ENCODE data around the gene INTS11.

The INTS11 gene

DNA sequence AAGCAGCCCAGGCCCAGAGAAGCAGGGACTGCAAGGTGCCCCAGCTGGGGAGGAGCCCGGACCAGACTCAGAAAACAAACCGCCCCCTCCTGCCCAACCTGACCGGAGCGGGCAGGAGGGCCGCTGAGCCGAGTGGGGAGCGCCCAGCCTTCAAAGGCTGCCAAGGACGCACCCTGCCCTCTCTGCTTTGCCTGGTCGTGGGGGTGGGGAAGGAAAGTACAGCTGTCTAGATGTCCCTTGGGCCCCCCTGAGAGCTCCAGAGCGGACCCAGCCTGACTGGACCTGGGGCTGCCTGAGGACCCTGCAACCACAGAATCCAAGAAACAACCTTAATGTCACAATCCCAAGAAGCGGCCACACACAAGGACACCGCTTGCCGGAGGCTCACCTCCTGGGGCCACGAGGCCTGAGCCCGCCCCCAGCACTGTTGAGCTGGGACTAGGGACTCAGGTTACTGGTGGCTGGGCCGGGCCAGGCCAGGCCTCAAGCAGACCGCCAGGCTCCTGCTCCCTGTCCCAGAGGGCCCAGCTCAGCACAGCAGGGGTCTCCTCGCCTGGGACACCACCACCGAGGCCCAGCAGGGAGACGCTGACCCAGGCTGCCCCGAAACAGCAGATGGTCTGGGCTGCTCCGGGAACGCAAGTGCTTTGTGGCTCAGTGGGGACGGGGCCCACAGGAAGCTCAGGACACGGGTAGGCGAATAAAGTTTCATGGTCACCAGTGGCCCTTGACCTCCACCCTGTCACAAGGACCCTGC, 23.4 kb upstream of the INTS11 start (continued):
- TF ChIP-seq, protein P1, sequence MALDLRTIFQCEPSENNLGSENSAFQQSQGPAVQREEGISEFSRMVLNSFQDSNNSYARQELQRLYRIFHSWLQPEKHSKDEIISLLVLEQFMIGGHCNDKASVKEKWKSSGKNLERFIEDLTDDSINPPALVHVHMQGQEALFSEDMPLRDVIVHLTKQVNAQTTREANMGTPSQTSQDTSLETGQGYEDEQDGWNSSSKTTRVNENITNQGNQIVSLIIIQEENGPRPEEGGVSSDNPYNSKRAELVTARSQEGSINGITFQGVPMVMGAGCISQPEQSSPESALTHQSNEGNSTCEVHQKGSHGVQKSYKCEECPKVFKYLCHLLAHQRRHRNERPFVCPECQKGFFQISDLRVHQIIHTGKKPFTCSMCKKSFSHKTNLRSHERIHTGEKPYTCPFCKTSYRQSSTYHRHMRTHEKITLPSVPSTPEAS (tag by site-specific recombination; IDR thresholded peaks at IDR 0.05): no peak
- TF ChIP-seq SCRT2 (tag by site-specific recombination; IDR thresholded peaks at IDR 0.05) (peak; percentile 64), ZNF529 (tag by site-specific recombination; IDR thresholded peaks at IDR 0.05; ENCODE audit: insufficient replicate concordance) (no peak), ZBTB8A (tag by site-specific recombination; IDR thresholded peaks at IDR 0.05) (peak; percentile 58), YY2 (tag by site-specific recombination; IDR thresholded peaks at IDR 0.05) (no peak), TRIM28 (IDR thresholded peaks at IDR 0.05; ENCODE audit: borderline replicate concordance, low read length) (peak; percentile 37; the same call in 1 of the 2 replicates), SALL2 (tag by site-specific recombination; IDR thresholded peaks at IDR 0.05; ENCODE audit: borderline replicate concordance) (no peak), ZNF473 (tag by site-specific recombination; IDR thresholded peaks at IDR 0.05) (no peak), ZNF76 (tag by site-specific recombination; IDR thresholded peaks at IDR 0.05; ENCODE audit: borderline replicate concordance, low read depth) (peak; percentile 80; the same call in 1 of the 2 replicates), ZNF658 (tag by site-specific recombination; IDR thresholded peaks at IDR 0.05) (no peak), ZNF48 (tag by site-specific recombination; IDR thresholded peaks at IDR 0.05) (no peak), ZNF426 (tag by site-specific recombination; IDR thresholded peaks at IDR 0.05) (no peak), ZNF335 (tag by site-specific recombination; conservative IDR thresholded peaks at IDR 0.05) (no peak; the same call in 1 of the 2 replicates), SP2 (tag by site-specific recombination; IDR thresholded peaks at IDR 0.05) (peak; percentile 43; the same call in 1 of the 2 replicates), SETDB1 (IDR thresholded peaks at IDR 0.05; ENCODE audit: insufficient read length, low read length) (no peak), GLI4 (tag by site-specific recombination; IDR thresholded peaks at IDR 0.05) (no peak), ZNF521 (tag by site-specific recombination; IDR thresholded peaks at IDR 0.05) (no peak), KLF10 (tag by site-specific recombination; IDR thresholded peaks at IDR 0.05) (no peak), ZEB2 (tag by site-specific recombination; IDR thresholded peaks at IDR 0.05) (0 out of 2 replicates have a peak, but pooled peaks have one; percentile 51), ZNF623 (tag by site-specific recombination; IDR thresholded peaks at IDR 0.05) (no peak), ZSCAN23 (tag by site-specific recombination; IDR thresholded peaks at IDR 0.05) (no peak), ZXDB (tag by site-specific recombination; IDR thresholded peaks at IDR 0.05) (peak; percentile 57), ZFP3 (tag by site-specific recombination; IDR thresholded peaks at IDR 0.05; ENCODE audit: low read depth) (no peak)
- TF ChIP-seq, protein P2, sequence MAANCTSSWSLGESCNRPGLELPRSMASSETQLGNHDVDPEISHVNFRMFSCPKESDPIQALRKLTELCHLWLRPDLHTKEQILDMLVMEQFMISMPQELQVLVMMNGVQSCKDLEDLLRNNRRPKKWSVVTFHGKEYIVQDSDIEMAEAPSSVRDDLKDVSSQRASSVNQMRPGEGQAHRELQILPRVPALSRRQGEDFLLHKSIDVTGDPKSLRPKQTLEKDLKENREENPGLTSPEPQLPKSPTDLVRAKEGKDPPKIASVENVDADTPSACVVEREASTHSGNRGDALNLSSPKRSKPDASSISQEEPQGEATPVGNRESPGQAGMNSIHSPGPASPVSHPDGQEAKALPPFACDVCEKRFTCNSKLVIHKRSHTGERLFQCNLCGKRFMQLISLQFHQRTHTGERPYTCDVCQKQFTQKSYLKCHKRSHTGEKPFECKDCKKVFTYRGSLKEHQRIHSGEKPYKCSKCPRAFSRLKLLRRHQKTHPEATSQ (tag by site-specific recombination; IDR thresholded peaks at IDR 0.05): no peak
- TF ChIP-seq, protein P3, sequence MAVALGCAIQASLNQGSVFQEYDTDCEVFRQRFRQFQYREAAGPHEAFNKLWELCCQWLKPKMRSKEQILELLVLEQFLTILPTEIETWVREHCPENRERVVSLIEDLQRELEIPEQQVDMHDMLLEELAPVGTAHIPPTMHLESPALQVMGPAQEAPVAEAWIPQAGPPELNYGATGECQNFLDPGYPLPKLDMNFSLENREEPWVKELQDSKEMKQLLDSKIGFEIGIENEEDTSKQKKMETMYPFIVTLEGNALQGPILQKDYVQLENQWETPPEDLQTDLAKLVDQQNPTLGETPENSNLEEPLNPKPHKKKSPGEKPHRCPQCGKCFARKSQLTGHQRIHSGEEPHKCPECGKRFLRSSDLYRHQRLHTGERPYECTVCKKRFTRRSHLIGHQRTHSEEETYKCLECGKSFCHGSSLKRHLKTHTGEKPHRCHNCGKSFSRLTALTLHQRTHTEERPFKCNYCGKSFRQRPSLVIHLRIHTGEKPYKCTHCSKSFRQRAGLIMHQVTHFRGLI (tag by site-specific recombination; IDR thresholded peaks at IDR 0.05): peak; percentile 85
- TF ChIP-seq, protein P4, sequence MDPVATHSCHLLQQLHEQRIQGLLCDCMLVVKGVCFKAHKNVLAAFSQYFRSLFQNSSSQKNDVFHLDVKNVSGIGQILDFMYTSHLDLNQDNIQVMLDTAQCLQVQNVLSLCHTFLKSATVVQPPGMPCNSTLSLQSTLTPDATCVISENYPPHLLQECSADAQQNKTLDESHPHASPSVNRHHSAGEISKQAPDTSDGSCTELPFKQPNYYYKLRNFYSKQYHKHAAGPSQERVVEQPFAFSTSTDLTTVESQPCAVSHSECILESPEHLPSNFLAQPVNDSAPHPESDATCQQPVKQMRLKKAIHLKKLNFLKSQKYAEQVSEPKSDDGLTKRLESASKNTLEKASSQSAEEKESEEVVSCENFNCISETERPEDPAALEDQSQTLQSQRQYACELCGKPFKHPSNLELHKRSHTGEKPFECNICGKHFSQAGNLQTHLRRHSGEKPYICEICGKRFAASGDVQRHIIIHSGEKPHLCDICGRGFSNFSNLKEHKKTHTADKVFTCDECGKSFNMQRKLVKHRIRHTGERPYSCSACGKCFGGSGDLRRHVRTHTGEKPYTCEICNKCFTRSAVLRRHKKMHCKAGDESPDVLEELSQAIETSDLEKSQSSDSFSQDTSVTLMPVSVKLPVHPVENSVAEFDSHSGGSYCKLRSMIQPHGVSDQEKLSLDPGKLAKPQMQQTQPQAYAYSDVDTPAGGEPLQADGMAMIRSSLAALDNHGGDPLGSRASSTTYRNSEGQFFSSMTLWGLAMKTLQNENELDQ (tag by site-specific recombination; IDR thresholded peaks at IDR 0.05; ENCODE audit: low read depth): no peak
- TF ChIP-seq, protein P5, sequence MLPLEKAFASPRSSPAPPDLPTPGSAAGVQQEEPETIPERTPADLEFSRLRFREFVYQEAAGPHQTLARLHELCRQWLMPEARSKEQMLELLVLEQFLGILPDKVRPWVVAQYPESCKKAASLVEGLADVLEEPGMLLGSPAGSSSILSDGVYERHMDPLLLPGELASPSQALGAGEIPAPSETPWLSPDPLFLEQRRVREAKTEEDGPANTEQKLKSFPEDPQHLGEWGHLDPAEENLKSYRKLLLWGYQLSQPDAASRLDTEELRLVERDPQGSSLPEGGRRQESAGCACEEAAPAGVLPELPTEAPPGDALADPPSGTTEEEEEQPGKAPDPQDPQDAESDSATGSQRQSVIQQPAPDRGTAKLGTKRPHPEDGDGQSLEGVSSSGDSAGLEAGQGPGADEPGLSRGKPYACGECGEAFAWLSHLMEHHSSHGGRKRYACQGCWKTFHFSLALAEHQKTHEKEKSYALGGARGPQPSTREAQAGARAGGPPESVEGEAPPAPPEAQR (tag by site-specific recombination; IDR thresholded peaks at IDR 0.05): no peak
- TF ChIP-seq, protein P6, sequence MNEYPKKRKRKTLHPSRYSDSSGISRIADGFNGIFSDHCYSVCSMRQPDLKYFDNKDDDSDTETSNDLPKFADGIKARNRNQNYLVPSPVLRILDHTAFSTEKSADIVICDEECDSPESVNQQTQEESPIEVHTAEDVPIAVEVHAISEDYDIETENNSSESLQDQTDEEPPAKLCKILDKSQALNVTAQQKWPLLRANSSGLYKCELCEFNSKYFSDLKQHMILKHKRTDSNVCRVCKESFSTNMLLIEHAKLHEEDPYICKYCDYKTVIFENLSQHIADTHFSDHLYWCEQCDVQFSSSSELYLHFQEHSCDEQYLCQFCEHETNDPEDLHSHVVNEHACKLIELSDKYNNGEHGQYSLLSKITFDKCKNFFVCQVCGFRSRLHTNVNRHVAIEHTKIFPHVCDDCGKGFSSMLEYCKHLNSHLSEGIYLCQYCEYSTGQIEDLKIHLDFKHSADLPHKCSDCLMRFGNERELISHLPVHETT (tag by site-specific recombination; IDR thresholded peaks at IDR 0.05): peak; percentile 40; the same call in 1 of the 2 replicates

Measured in HEK293 (cell line).